ENCODE data around the gene CCL20. TPM values are rescaled to one million over a fixed set of nuclear protein-coding genes. Genes with fewer than 3 reads are reported as not detected.

Gene CCL20
- total and polyA plus RNA-seq, 2 donors (not counting 3 experiments of a cell fraction or from before 2014, with no cell fraction given), result 0.32 TPM; not detected in 1

GRCh38 chr2:227826563-227826962 is 12.9 kb downstream of the CCL20 start:
- Histone ChIP-seq H4K20me1 (replicated peaks; ENCODE audit: control insufficient read depth, extremely low read depth, insufficient read depth, low read length) (no peaks in the 10 kb centered on the region), H3K36me3 (ENCODE audit: control insufficient read depth in 2 of 2, extremely low read depth in 1 of 2, insufficient read depth in 2 of 2, low read length in 2 of 2) (no peaks in the 10 kb centered on the region), H3K4me1 (ENCODE audit: control insufficient read depth, extremely low read depth, insufficient read depth, low read length) (no peaks in the 10 kb centered on the region), H3K4me2 (ENCODE audit: insufficient read depth, low read length) (no peak overlapping the region), H3K27me3 (ENCODE audit: control insufficient read depth in 2 of 2, insufficient read depth in 2 of 2, low read length in 2 of 2) (no peaks in the 10 kb centered on the region), H3K4me3 (replicated peaks in 1 of 3; ENCODE audit: insufficient read depth in 1 of 3, low read depth in 1 of 3, low read length in 3 of 3) (no peak overlapping the region), H3K9me3 (replicated peaks; ENCODE audit: control insufficient read depth, insufficient read depth, low read length) (no peaks in the 10 kb centered on the region), H2AFZ (ENCODE audit: low read depth, low read length) (no peak overlapping the region), H3K79me2 (ENCODE audit: control insufficient read depth, insufficient read depth, low read length) (no peaks in the 10 kb centered on the region), H3K9ac (replicated peaks; ENCODE audit: extremely low read depth, insufficient read depth, low read length) (no peak overlapping the region), H3K9me1 (replicated peaks; ENCODE audit: control insufficient read depth, extremely low read depth, insufficient read depth, low read length) (no peaks in the 10 kb centered on the region), H3K27ac (ENCODE audit: insufficient read depth, low read depth, low read length) (no peak overlapping the region)
- ChIA-PET POLR2A (no interaction called here), CTCF (no interaction called here)
- dilution Hi-C loops (cut with MboI; ENCODE audit: extremely low pct_ligation_motif_present, low sequenced_read_pairs), result no loop called here
- FAIRE-seq, result no peak
- BruUV-seq (replicated peaks), result no TSS peak
- intact Hi-C loops (cut with micrococcal nuclease), result no loop called here
- TF ChIP-seq POLR2AphosphoS5 (IDR thresholded peaks at IDR 0.05; ENCODE audit: insufficient read depth, low read depth, low read length) (no peak), JUN (IDR thresholded peaks at IDR 0.05; ENCODE audit: borderline replicate concordance, insufficient read depth, insufficient read length, low read depth) (no peak), EZH2 (IDR thresholded peaks at IDR 0.05; ENCODE audit: borderline replicate concordance, low read depth, low read length, severe bottlenecking) (no peak), CTCF (IDR thresholded peaks at IDR 0.05; ENCODE audit: extremely low read depth in 1 of 2, insufficient read depth in 1 of 2, low read depth in 1 of 2, low read length in 2 of 2) (no peak), MYC (IDR thresholded peaks at IDR 0.05; ENCODE audit: low read depth, low read length) (no peak), POLR2A (IDR thresholded peaks at IDR 0.05; ENCODE audit: low read depth, low read length) (no peak), MAX (IDR thresholded peaks at IDR 0.05; ENCODE audit: insufficient read depth, insufficient read length) (no peak), GATA2 (IDR thresholded peaks at IDR 0.05; ENCODE audit: insufficient read depth, insufficient read length, low read depth, low read length) (no peak), FOS (IDR thresholded peaks at IDR 0.05; ENCODE audit: borderline replicate concordance, insufficient read depth, low read length) (no peak)
- no peak for DNase-seq (ENCODE audit: low read depth, low spot score)
